ENCODE results near the gene CNTNAP5.

CNTNAP5 gene

GRCh38 chr2:124602759-124603158, 577.7 kb downstream of the CNTNAP5 start:
- no peak overlapping the region for H3K9ac ChIP-seq (ENCODE audit: low read depth, low read length)
- no peaks in the 10 kb centered on the region for H3K27me3 ChIP-seq (ENCODE audit: control insufficient read depth, insufficient read depth, low read length)
- no peak overlapping the region for H3K4me2 ChIP-seq (ENCODE audit: low read length)

DNA sequence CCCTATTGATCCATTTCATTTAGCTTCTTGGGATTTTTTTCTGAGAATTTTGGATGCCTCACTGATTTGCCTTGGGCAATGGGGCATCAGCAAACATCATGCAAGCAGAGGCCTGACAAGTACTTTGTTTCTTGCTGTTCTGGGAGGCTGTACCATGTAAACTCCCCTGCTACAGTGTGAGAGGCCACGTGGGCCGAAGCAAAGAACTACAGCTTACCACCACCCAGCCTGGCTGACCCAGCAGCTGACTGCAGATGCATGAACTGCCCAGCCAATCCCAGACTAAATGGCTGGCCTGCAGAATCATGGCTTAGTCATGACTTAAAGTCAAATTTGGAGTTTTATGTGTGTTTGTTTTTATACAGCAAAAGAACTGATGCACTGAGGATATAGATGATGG, 579.9 kb downstream of the CNTNAP5 start:
- Histone ChIP-seq H3K9me3 (replicated peaks; ENCODE audit: low read length) (peaks cover 7% of the 10 kb centered on the region), H3K9ac (ENCODE audit: low read depth, low read length) (no peak overlapping the region), H3K4me3 (ENCODE audit: low read length) (no peak overlapping the region), H3K36me3 (ENCODE audit: insufficient read depth, low read length) (no peaks in the 10 kb centered on the region), H3K27me3 (ENCODE audit: control insufficient read depth, insufficient read depth, low read length) (no peaks in the 10 kb centered on the region), H3K4me2 (ENCODE audit: low read length) (no peak overlapping the region), H3K4me1 (ENCODE audit: control insufficient read depth, insufficient read depth, low read length) (no peaks in the 10 kb centered on the region)

More at GRCh38 chr2:124602759-124603158, 577.7 kb downstream of the CNTNAP5 start:
- Histone ChIP-seq H3K9me3 (replicated peaks; ENCODE audit: low read length) (peaks cover 7% of the 10 kb centered on the region), H3K4me1 (ENCODE audit: control insufficient read depth, insufficient read depth, low read length) (no peaks in the 10 kb centered on the region), H3K36me3 (ENCODE audit: insufficient read depth, low read length) (no peaks in the 10 kb centered on the region), H3K4me3 (ENCODE audit: low read length) (no peak overlapping the region)

DNA sequence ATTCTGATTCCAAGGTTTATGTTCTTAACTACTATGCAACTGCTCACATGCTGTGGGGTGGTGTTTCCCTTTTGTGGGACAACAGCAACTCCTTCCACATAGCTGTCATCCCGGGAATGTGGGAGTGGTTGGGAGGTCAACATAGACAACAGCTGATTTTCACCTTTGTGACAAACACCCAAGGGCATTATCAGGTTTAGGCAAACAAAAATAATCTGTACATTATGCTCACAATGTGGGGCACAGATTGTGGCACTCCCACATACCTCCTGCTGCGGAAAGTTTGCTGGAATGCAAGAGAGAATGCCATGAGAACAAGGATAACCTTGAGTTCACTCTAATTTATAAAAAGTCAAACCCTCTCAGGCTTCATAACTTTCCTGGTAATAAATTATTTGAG, 582.6 kb downstream of the CNTNAP5 start:
- no peaks in the 10 kb centered on the region for H3K27me3 ChIP-seq (ENCODE audit: control insufficient read depth, insufficient read depth, low read length)
- H3K9me3 ChIP-seq (replicated peaks; ENCODE audit: low read length) = peaks cover 4% of the 10 kb centered on the region
- no peaks in the 10 kb centered on the region for H3K36me3 ChIP-seq (ENCODE audit: insufficient read depth, low read length)
- no peak overlapping the region for H3K9ac ChIP-seq (ENCODE audit: low read depth, low read length)
- no peak overlapping the region for H3K4me2 ChIP-seq (ENCODE audit: low read length)
- H3K4me3 ChIP-seq (ENCODE audit: low read length) = no peak overlapping the region
- H3K4me1 ChIP-seq (ENCODE audit: control insufficient read depth, insufficient read depth, low read length) = no peaks in the 10 kb centered on the region

- H3K4me1 ChIP-seq (ENCODE audit: control insufficient read depth, insufficient read depth, low read length) = no peaks in the 10 kb centered on the region
- H3K9ac ChIP-seq (ENCODE audit: low read depth, low read length) = no peak overlapping the region
- no peak overlapping the region for H3K4me3 ChIP-seq (ENCODE audit: low read length)
- H3K27me3 ChIP-seq (ENCODE audit: control insufficient read depth, insufficient read depth, low read length) = no peaks in the 10 kb centered on the region
- peaks cover 4% of the 10 kb centered on the region for H3K9me3 ChIP-seq (replicated peaks; ENCODE audit: low read length)
- no peaks in the 10 kb centered on the region for H3K36me3 ChIP-seq (ENCODE audit: insufficient read depth, low read length)
- no peak overlapping the region for H3K4me2 ChIP-seq (ENCODE audit: low read length)
These were observed 584.6 kb downstream of the CNTNAP5 start for GRCh38 chr2:124609667-124610066.

DNA sequence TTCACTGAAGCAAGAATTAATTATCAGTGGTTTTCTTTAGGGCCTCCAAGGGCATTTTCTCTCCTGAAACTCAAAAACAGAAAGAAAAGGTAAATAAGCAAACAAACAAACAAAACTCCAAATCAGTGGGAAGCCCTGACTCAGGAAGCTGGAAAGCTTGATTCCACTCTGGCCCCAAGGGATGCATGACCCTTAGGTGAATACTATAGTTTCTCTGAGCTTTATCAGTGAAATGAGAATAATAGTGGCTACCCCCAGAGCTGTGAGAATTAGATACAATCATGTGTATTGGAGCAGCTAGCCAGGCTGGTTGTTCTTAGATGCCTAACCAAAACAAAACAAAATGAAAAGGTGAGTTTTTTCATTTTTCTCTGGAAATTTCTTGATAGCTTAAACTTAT, 585.1 kb downstream of the CNTNAP5 start:
- H3K9me3 ChIP-seq (replicated peaks; ENCODE audit: low read length) = peaks cover 4% of the 10 kb centered on the region
- no peaks in the 10 kb centered on the region for H3K27me3 ChIP-seq (ENCODE audit: control insufficient read depth, insufficient read depth, low read length)
- no peaks in the 10 kb centered on the region for H3K4me1 ChIP-seq (ENCODE audit: control insufficient read depth, insufficient read depth, low read length)

GRCh38 chr2:124610866-124611265, 585.8 kb downstream of the CNTNAP5 start:
- Histone ChIP-seq H3K36me3 (ENCODE audit: insufficient read depth, low read length) (no peaks in the 10 kb centered on the region), H3K27me3 (ENCODE audit: control insufficient read depth, insufficient read depth, low read length) (no peaks in the 10 kb centered on the region), H3K4me3 (ENCODE audit: low read length) (no peak overlapping the region), H3K9ac (ENCODE audit: low read depth, low read length) (no peak overlapping the region), H3K9me3 (replicated peaks; ENCODE audit: low read length) (peaks cover 4% of the 10 kb centered on the region), H3K4me1 (ENCODE audit: control insufficient read depth, insufficient read depth, low read length) (no peaks in the 10 kb centered on the region), H3K4me2 (ENCODE audit: low read length) (no peak overlapping the region)

More for the DNA sequence above, 585.1 kb downstream of the CNTNAP5 start:
- no peaks in the 10 kb centered on the region for H3K36me3 ChIP-seq (ENCODE audit: insufficient read depth, low read length)
- H3K9ac ChIP-seq (ENCODE audit: low read depth, low read length) = no peak overlapping the region
- no peak overlapping the region for H3K4me2 ChIP-seq (ENCODE audit: low read length)
- H3K4me3 ChIP-seq (ENCODE audit: low read length) = no peak overlapping the region

DNA sequence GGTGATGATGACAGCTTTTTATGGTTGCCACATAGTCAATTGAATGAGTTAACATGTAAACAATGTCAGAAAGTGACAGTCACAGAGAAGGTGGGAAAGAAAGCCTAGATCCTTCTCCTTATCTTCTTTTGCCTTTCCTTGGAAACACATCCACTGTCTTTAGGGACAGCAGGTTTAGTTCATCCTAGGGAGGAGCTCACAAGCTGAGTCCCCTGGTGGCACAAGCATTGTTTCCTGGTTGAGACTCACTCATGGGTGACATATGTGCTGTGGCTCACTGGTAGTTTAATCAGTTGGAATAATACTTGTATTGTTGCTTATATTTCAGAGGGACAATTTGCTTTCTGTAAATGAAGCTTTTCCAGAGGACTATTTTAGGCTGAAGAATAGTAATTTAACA, 598.5 kb downstream of the CNTNAP5 start:
- Histone ChIP-seq H3K4me3 (ENCODE audit: low read length) (no peak overlapping the region), H3K4me2 (ENCODE audit: low read length) (no peak overlapping the region), H3K9me3 (replicated peaks; ENCODE audit: low read length) (peaks cover 8% of the 10 kb centered on the region), H3K27me3 (ENCODE audit: control insufficient read depth, insufficient read depth, low read length) (no peaks in the 10 kb centered on the region), H3K36me3 (ENCODE audit: insufficient read depth, low read length) (no peaks in the 10 kb centered on the region), H3K4me1 (ENCODE audit: control insufficient read depth, insufficient read depth, low read length) (no peaks in the 10 kb centered on the region), H3K9ac (ENCODE audit: low read depth, low read length) (no peak overlapping the region)

DNA sequence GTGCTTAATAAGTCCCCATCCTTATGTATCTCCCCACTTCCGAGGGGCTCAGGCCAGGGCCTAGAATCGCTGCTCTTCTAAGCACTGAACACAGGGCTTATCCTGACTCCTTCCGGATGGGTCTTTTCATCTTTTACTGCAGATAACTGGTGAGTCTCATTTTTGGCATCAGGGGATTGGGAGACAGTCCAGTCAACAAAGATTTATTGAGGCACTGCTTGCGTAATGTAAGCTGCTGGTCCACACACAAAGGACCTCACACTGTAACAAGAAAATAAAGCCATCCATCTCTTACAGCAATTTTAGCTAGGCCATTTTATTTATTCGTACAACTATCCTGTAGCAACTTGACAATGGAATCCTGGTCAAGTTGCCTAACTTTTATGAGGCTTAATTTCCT, 600.5 kb downstream of the CNTNAP5 start:
- H3K9me3 ChIP-seq (replicated peaks; ENCODE audit: low read length) = peaks cover 7% of the 10 kb centered on the region
- no peak overlapping the region for H3K9ac ChIP-seq (ENCODE audit: low read depth, low read length)
- no peak overlapping the region for H3K4me3 ChIP-seq (ENCODE audit: low read length)
- no peaks in the 10 kb centered on the region for H3K27me3 ChIP-seq (ENCODE audit: control insufficient read depth, insufficient read depth, low read length)
- H3K4me2 ChIP-seq (ENCODE audit: low read length) = no peak overlapping the region
- no peaks in the 10 kb centered on the region for H3K36me3 ChIP-seq (ENCODE audit: insufficient read depth, low read length)
- no peaks in the 10 kb centered on the region for H3K4me1 ChIP-seq (ENCODE audit: control insufficient read depth, insufficient read depth, low read length)

DNA sequence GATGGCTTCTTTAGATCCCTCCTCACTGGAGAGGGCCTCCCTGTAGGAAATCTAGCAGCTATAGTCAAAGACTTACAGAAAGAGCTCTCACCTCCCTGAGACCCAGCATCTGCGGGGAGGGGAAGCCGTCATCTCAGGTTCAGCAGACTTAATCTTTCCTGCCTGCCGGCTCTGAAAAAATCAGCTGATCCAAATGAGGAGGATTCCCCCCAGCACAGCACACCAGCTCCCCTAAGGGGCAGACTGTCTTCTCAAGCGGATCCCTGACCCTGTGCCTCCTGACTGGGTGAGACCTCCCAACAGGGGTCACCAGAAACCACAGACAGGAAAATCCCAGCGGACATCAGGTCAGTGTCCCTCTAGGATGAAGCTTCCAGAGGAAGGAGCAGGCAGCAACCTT, 601.9 kb downstream of the CNTNAP5 start:
- H3K4me1 ChIP-seq (ENCODE audit: control insufficient read depth, insufficient read depth, low read length) = no peaks in the 10 kb centered on the region
- peaks cover 7% of the 10 kb centered on the region for H3K9me3 ChIP-seq (replicated peaks; ENCODE audit: low read length)

GRCh38 chr2:124633812-124634211, 608.7 kb downstream of the CNTNAP5 start:
- H3K9ac ChIP-seq (ENCODE audit: low read depth, low read length) = no peak overlapping the region
- H3K4me2 ChIP-seq (ENCODE audit: low read length) = no peak overlapping the region
- no peaks in the 10 kb centered on the region for H3K9me3 ChIP-seq (replicated peaks; ENCODE audit: low read length)
- H3K36me3 ChIP-seq (ENCODE audit: insufficient read depth, low read length) = no peaks in the 10 kb centered on the region
- H3K27me3 ChIP-seq (ENCODE audit: control insufficient read depth, insufficient read depth, low read length) = no peaks in the 10 kb centered on the region
- H3K4me1 ChIP-seq (ENCODE audit: control insufficient read depth, insufficient read depth, low read length) = no peaks in the 10 kb centered on the region
- no peak overlapping the region for H3K4me3 ChIP-seq (ENCODE audit: low read length)

More for the DNA sequence above, 601.9 kb downstream of the CNTNAP5 start:
- H3K36me3 ChIP-seq (ENCODE audit: insufficient read depth, low read length) = no peaks in the 10 kb centered on the region
- H3K27me3 ChIP-seq (ENCODE audit: control insufficient read depth, insufficient read depth, low read length) = no peaks in the 10 kb centered on the region
- H3K4me3 ChIP-seq (ENCODE audit: low read length) = no peak overlapping the region
- no peak overlapping the region for H3K9ac ChIP-seq (ENCODE audit: low read depth, low read length)
- no peak overlapping the region for H3K4me2 ChIP-seq (ENCODE audit: low read length)

DNA sequence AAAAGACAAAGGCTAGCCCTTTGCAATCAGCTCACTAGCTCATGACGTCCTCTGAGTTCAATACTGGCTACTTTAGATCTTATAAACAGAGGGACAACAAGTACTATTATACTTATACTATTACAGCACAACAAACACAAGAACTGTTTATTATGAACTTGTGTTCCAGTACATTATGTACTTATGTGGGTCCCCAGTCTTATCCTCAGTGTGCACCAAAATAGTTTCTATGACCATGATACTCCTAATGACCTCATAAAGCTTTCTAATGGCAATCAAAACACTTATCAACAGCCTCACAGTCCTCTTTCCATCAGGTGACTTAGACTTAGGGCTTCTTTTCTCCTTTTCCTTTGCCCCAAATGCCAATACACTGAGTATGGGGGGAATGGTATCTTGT, 614.4 kb downstream of the CNTNAP5 start:
- Histone ChIP-seq H3K9ac (ENCODE audit: low read depth, low read length) (no peak overlapping the region), H3K27me3 (ENCODE audit: control insufficient read depth, insufficient read depth, low read length) (no peaks in the 10 kb centered on the region), H3K4me2 (ENCODE audit: low read length) (no peak overlapping the region), H3K4me3 (ENCODE audit: low read length) (no peak overlapping the region), H3K36me3 (ENCODE audit: insufficient read depth, low read length) (no peaks in the 10 kb centered on the region), H3K4me1 (ENCODE audit: control insufficient read depth, insufficient read depth, low read length) (no peaks in the 10 kb centered on the region), H3K9me3 (replicated peaks; ENCODE audit: low read length) (peaks cover 7% of the 10 kb centered on the region)

- Histone ChIP-seq H3K9ac (ENCODE audit: low read depth, low read length) (no peak overlapping the region), H3K4me1 (ENCODE audit: control insufficient read depth, insufficient read depth, low read length) (no peaks in the 10 kb centered on the region), H3K9me3 (replicated peaks; ENCODE audit: low read length) (peaks cover 7% of the 10 kb centered on the region), H3K27me3 (ENCODE audit: control insufficient read depth, insufficient read depth, low read length) (no peaks in the 10 kb centered on the region), H3K4me2 (ENCODE audit: low read length) (no peak overlapping the region), H3K36me3 (ENCODE audit: insufficient read depth, low read length) (no peaks in the 10 kb centered on the region), H3K4me3 (ENCODE audit: low read length) (no peak overlapping the region)
These were observed 615.2 kb downstream of the CNTNAP5 start for GRCh38 chr2:124640221-124640750.
